ENCODE results near the gene MPND. TPM values are rescaled to one million over a fixed set of nuclear protein-coding genes. Genes with fewer than 3 reads are reported as not detected.

Gene MPND
- total RNA-seq, 2 experiments from 2014 or later: 10.3 to 11.0 TPM

- Histone ChIP-seq H3K4me1 (ENCODE audit: insufficient read depth, low read length) (peaks cover under 1% of the 10 kb centered on the region), H3K27ac (ENCODE audit: low read depth in 1 of 2, low read length in 2 of 2) (no peak overlapping the region), H3K36me3 (ENCODE audit: insufficient read depth, low read length) (peaks cover 85% of the 10 kb centered on the region), H3K9me3 (ENCODE audit: control insufficient read depth in 1 of 2, insufficient read depth in 1 of 2, low read length in 2 of 2) (no peaks in the 10 kb centered on the region), H3K4me3 (ENCODE audit: low read length) (no peak overlapping the region), H3K27me3 (ENCODE audit: control insufficient read depth in 1 of 2, insufficient read depth in 2 of 2, low read length in 2 of 2) (no peaks in the 10 kb centered on the region)
- ATAC-seq (ENCODE audit: poor library complexity) (no peak), DNase-seq (peak in 1 of 14 experiments; percentile 28)
- no peaks in the 10 kb centered on the region for H3K9me3 Mint-ChIP-seq
- H3K27ac Mint-ChIP-seq: no peak overlapping the region
- H3K36me3 Mint-ChIP-seq (ENCODE audit: low read depth): peaks cover 18% of the 10 kb centered on the region
- ChIA-PET POLR2A (interaction anchor here (1.3 kb wide), 1 partner anchor 222 kb away, joined by 3 read pairs; no protein-coding TSS in a partner anchor), CTCF (interaction anchor here (1.0 to 1.3 kb wide), 2 partner anchors 10 kb away, joined by 3 read pairs; no protein-coding TSS in a partner anchor)
- no peaks in the 10 kb centered on the region for H3K4me1 Mint-ChIP-seq (ENCODE audit: low read depth)
- no peak for TF ChIP-seq CTCF (IDR thresholded peaks at IDR 0.05)
- H3K4me3 Mint-ChIP-seq: no peak overlapping the region
- intact Hi-C loops (cut with DNase I, micrococcal nuclease): no loop called here
- no peaks in the 10 kb centered on the region for H3K27me3 Mint-ChIP-seq
These were observed 18.9 kb downstream of the MPND start for GRCh38 chr19:4362101-4362828.

- no peak overlapping the region for H3K27ac ChIP-seq (ENCODE audit: low read depth in 1 of 2, low read length in 2 of 2)
- Mint-ChIP-seq H3K27me3 (no peaks in the 10 kb centered on the region), H3K36me3 (ENCODE audit: low read depth) (peaks cover 18% of the 10 kb centered on the region), H3K27ac (no peak overlapping the region), H3K9me3 (no peaks in the 10 kb centered on the region), H3K4me3 (no peak overlapping the region), H3K4me1 (ENCODE audit: low read depth) (peaks cover 3% of the 10 kb centered on the region)
- intact Hi-C loops (cut with DNase I, micrococcal nuclease): no loop called here
- POLR2A ChIA-PET: interaction anchor here (1.3 kb wide), 1 partner anchor 223 kb away, joined by 3 read pairs; no protein-coding TSS in a partner anchor
- no peak overlapping the region for H3K4me3 ChIP-seq (ENCODE audit: low read length)
- H3K9me3 ChIP-seq (ENCODE audit: control insufficient read depth in 1 of 2, insufficient read depth in 1 of 2, low read length in 2 of 2): no peaks in the 10 kb centered on the region
- DNase-seq (peak in 1 of 14 experiments; percentile 32), ATAC-seq (ENCODE audit: poor library complexity) (peak; percentile 28)
- no peak for TF ChIP-seq CTCF (IDR thresholded peaks at IDR 0.05)
- peaks cover 81% of the 10 kb centered on the region for H3K36me3 ChIP-seq (ENCODE audit: insufficient read depth, low read length)
- no peaks in the 10 kb centered on the region for H3K27me3 ChIP-seq (ENCODE audit: control insufficient read depth in 1 of 2, insufficient read depth in 2 of 2, low read length in 2 of 2)
- CTCF ChIA-PET: interaction anchor here (1.3 kb wide), 1 partner anchor 10 kb away, joined by 3 read pairs; no protein-coding TSS in a partner anchor
- H3K4me1 ChIP-seq (ENCODE audit: insufficient read depth, low read length): peaks cover 7% of the 10 kb centered on the region
These were observed 19.6 kb downstream of the MPND start for GRCh38 chr19:4362831-4363545.

- H3K9me3 Mint-ChIP-seq: no peaks in the 10 kb centered on the region
- no peak for TF ChIP-seq CTCF (IDR thresholded peaks at IDR 0.05)
- Histone ChIP-seq H3K27me3 (ENCODE audit: control insufficient read depth in 1 of 2, insufficient read depth in 2 of 2, low read length in 2 of 2) (no peaks in the 10 kb centered on the region), H3K9me3 (ENCODE audit: control insufficient read depth in 1 of 2, insufficient read depth in 1 of 2, low read length in 2 of 2) (no peaks in the 10 kb centered on the region), H3K4me1 (ENCODE audit: insufficient read depth, low read length) (peaks cover 14% of the 10 kb centered on the region), H3K36me3 (ENCODE audit: insufficient read depth, low read length) (peaks cover 76% of the 10 kb centered on the region), H3K27ac (ENCODE audit: low read depth in 1 of 2, low read length in 2 of 2) (no peak overlapping the region), H3K4me3 (ENCODE audit: low read length) (no peak overlapping the region)
- no peak overlapping the region for H3K27ac Mint-ChIP-seq
- intact Hi-C loops (cut with DNase I, micrococcal nuclease): no loop called here
- ATAC-seq (ENCODE audit: poor library complexity) (no peak), DNase-seq (peak in 1 of 14 experiments; percentile 17)
- peaks cover 19% of the 10 kb centered on the region for H3K36me3 Mint-ChIP-seq (ENCODE audit: low read depth)
- H3K4me1 Mint-ChIP-seq (ENCODE audit: low read depth): peaks cover 9% of the 10 kb centered on the region
- POLR2A ChIA-PET: no interaction called here
- CTCF ChIA-PET: interaction anchor here (1.3 kb wide), 1 partner anchor 11 kb away, joined by 3 read pairs; no protein-coding TSS in a partner anchor
- H3K4me3 Mint-ChIP-seq: no peak overlapping the region
- no peaks in the 10 kb centered on the region for H3K27me3 Mint-ChIP-seq
These were observed 20.4 kb downstream of the MPND start for GRCh38 chr19:4363571-4364304.
